DMS153 treated with DMSO at 0.1 percent for 48 hours (cell line): ENCODE data around the gene SNCB.

Experiments used
- DNase-seq: peaks from one replicate; lab custom pipeline; 2025; ENCODE audit not compliant: unreplicated experiment; lab: John Stamatoyannopoulos, UW

The SNCB gene

GRCh38 chr5:176660860-176661641 lies 30.7 kb upstream of the SNCB start:
- DNase-seq, result peak; percentile 14

- DNase-seq, result no peak
Observed at GRCh38 chr5:176660530-176660859, 30.2 kb upstream of the SNCB start.

GRCh38 chr5:176659860-176660461 lies 29.6 kb upstream of the SNCB start:
- no peak for DNase-seq

GRCh38 chr5:176659512-176659839 lies 29.1 kb upstream of the SNCB start:
- DNase-seq, result no peak

- no peak for DNase-seq
Observed at GRCh38 chr5:176658817-176659511, 28.6 kb upstream of the SNCB start.

GRCh38 chr5:176658007-176658599 lies 27.8 kb upstream of the SNCB start:
- no peak for DNase-seq

GRCh38 chr5:176656467-176656990 lies 26.2 kb upstream of the SNCB start:
- no peak for DNase-seq

GRCh38 chr5:176654856-176655255 lies 24.5 kb upstream of the SNCB start:
- no peak for DNase-seq

GRCh38 chr5:176653401-176654385 lies 23.4 kb upstream of the SNCB start:
- DNase-seq, result no peak

- no peak for DNase-seq
Observed at GRCh38 chr5:176652136-176652535, 21.8 kb upstream of the SNCB start.

GRCh38 chr5:176651472-176651980 lies 21.2 kb upstream of the SNCB start:
- DNase-seq, result no peak

GRCh38 chr5:176650354-176650884 lies 20.1 kb upstream of the SNCB start:
- DNase-seq, result no peak

- DNase-seq, result no peak
Observed at GRCh38 chr5:176648474-176649194, 18.3 kb upstream of the SNCB start.

GRCh38 chr5:176647843-176648473 lies 17.6 kb upstream of the SNCB start:
- no peak for DNase-seq

GRCh38 chr5:176647030-176647842 lies 16.9 kb upstream of the SNCB start, which contains the start of gene TSPAN17:
TSS of gene TSPAN17 (plus strand) at chr5:176647484. CDS start at chr5:176647616, 132 bp downstream.
- DNase-seq, result peak; percentile 67

- no peak for DNase-seq
Observed at GRCh38 chr5:176646707-176647029, 16.3 kb upstream of the SNCB start.

GRCh38 chr5:176646049-176646706 lies 15.8 kb upstream of the SNCB start:
- no peak for DNase-seq
